SH-SY5Y (cell line): Measurements from ENCODE around the gene FBXL17.

Source experiments
- GATA2 ChIP-seq: IDR thresholded peaks from 2 replicates; pipeline ENCODE4 v1.6.1; 2011; ENCODE audit warnings: mild to moderate bottlenecking, low read depth, low read length
- GATA3 ChIP-seq: IDR thresholded peaks from 2 replicates; pipeline ENCODE4 v1.6.1; 2011; ENCODE audit warnings: low read depth, mild to moderate bottlenecking, low read length, moderate library complexity

FBXL17 gene

DNA sequence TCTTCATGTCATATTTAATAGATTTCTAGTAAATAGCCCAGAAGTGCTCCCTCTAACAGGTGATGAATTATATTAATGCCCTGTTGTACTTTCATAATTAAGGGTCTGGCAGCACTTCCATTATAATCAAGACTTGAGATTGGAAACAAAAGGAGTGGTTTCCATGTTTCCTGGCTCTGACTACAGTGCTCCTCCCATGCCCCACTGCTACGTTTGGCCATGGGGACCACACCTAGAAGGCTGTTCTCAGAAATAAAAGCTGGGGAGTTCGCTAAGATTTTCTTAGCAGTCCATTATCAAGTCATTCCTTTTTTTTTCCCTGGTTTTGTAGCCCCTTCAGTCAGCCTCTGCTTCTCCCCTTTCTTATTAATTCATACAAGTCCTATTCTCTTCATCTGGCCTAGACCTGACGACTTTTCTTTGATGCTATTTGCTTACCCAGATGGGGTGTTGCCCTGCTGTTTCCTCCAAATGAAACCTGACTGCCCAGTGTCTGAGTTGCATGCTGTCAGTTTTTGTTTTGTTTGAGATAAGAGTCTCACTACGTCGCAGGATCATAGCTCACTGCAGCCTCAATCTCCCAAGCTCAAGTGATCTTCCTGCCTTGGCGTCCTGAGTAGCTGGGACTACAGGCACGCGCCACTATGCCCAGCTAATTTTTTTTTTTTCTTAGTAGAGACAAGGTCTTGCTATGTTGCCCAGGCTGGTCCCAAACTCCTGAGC lies 399.0 kb downstream of the FBXL17 start:
- TF ChIP-seq GATA3, result no peak
- TF ChIP-seq GATA2, result no peak

DNA sequence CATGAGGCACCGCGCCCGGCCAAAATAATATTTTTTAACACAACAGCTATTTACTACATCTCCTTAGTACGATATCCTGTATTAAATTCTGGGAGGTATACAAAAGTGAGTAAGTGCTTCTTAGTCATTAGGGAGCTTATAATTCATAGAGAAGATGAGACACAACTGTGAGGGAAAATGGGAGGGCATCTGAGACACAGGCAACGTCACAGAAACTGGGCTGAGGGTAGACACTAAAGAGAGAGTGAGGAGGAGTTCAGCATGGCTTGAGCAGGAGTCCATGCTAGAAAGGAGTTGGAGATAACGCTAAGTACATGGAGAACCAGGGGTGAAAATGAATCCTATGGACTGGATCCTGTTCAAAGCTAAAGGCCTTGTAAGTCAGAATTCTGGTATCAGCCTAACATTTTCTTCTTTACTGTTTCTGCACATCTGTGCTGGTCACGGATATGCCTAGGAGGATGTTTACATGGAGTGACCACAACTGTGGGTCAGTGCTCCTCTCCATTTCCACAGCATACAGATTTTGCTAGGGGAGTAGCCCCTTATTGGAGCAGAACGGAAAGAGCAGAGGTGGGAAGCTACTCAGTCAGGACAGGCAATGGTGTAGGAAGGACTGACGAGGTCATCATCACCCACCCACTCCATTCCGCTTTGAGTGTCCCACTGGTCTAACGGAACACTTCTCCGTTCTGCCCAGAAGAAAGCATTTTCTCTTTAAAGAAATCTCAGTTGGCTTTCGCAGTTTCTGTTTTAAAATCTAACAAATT lies 400.8 kb downstream of the FBXL17 start:
- TF ChIP-seq GATA3 (no peak), GATA2 (no peak)

GRCh38 chr5:107979900-107980299 lies 402.0 kb downstream of the FBXL17 start:
- TF ChIP-seq GATA3 (no peak), GATA2 (no peak)

DNA sequence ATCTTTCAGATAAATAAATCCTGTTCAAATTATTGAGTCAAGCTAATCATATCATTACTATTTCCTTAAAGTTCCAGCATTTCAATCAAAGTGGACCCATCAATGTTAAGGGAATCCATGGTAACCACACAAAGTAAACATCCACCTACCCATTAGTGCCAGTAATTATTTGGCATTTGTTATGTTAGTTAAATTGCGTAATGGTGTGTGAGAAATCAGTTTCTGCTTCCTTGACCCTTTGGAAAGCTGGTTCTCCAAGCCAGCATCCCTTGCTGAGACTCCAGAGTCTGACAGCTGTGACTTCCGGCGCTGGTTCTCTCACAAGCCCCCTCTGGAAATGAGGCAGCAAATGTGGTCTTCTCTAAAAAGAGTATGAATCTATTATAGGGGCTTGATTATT lies 402.6 kb downstream of the FBXL17 start:
- TF ChIP-seq GATA2 (no peak), GATA3 (no peak)

- TF ChIP-seq GATA2 (no peak), GATA3 (no peak)
Measured at GRCh38 chr5:107977550-107978071, 404.3 kb downstream of the FBXL17 start.

GRCh38 chr5:107975568-107975967 lies 406.3 kb downstream of the FBXL17 start:
- TF ChIP-seq GATA2 (no peak), GATA3 (no peak)

DNA sequence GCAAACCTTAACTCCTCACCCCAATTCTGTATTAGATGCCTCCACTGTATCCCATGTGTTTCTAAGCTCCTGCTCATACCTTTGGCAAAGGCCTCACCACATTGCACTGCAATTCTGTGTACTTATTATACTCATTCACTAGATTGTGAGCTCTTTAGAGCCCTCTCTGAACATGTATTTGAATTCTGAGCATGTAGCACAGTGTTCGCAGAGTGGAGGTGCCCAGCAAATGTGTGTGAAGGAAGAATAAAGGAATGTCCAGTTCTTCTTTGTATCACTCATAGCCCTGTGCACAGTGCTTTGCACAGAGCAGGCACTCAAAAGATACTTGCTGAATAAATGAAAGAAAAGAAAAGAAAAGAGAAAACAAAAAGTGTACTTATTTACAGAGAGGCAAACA lies 410.1 kb downstream of the FBXL17 start:
- TF ChIP-seq GATA2 (no peak), GATA3 (no peak)

- TF ChIP-seq GATA3, result no peak
- TF ChIP-seq GATA2, result no peak
Measured at GRCh38 chr5:107969847-107970246, 412.1 kb downstream of the FBXL17 start.

DNA sequence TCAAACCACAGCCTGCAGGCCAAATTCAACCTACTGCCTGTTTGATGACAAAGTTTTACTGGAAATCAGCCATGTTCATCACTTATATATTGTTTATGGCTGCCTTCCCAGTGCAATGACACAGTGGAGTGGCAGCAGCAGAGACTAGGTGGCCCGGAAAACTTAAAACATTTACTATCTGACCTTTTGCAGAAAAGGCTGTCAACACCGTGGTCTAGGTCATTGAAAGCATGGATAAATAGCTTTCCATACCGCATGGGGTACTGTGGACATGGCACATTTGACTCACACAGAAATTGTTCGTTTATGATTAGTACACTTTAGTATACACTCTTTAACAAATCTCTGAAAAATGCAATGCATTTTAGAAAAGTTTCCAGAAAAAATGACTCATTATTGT lies 412.9 kb downstream of the FBXL17 start:
- no peak for TF ChIP-seq GATA2
- no peak for TF ChIP-seq GATA3

DNA sequence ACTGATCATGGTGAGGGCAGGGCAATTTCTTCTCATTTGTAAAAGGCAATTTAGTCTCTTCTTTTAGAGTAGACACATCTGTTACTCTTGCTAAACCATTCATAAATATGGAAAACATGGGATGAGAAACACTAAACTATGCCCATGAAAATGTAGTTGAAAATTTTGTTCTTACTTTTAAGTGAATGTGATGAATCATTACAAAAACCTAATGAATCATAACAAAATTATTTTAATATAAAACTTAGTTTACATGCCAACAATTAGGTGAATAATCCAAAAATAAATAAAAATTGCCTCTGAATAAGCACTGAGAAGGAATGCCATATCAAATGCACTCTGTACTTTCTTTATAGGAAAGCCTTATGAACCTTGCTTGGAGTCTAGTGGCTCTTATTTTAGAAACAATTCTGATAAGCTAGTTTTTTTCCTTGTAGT lies 413.5 kb downstream of the FBXL17 start:
- TF ChIP-seq GATA3 (no peak), GATA2 (no peak)

GRCh38 chr5:107966201-107966600 lies 415.7 kb downstream of the FBXL17 start:
- TF ChIP-seq GATA2 (no peak), GATA3 (no peak)

DNA sequence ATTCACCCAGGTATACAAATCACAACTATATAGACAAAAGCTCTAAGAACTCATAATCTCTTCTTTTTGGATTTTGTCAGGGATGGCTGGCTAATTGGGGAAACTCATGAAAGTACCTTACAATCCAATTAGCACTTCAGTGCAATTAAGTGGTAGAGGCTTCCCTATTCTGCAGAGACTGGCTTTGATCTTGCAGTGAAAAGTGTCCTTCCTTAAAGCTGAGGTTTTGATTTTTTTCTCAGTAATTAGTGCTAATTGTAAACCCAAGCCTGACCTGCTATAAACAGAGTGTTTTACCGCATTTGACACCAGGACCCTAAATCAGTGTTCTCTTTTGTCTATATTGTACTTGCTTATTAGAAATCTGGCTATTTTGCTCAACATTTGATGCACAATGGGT lies 417.2 kb downstream of the FBXL17 start:
- TF ChIP-seq GATA3 (no peak), GATA2 (no peak)

DNA sequence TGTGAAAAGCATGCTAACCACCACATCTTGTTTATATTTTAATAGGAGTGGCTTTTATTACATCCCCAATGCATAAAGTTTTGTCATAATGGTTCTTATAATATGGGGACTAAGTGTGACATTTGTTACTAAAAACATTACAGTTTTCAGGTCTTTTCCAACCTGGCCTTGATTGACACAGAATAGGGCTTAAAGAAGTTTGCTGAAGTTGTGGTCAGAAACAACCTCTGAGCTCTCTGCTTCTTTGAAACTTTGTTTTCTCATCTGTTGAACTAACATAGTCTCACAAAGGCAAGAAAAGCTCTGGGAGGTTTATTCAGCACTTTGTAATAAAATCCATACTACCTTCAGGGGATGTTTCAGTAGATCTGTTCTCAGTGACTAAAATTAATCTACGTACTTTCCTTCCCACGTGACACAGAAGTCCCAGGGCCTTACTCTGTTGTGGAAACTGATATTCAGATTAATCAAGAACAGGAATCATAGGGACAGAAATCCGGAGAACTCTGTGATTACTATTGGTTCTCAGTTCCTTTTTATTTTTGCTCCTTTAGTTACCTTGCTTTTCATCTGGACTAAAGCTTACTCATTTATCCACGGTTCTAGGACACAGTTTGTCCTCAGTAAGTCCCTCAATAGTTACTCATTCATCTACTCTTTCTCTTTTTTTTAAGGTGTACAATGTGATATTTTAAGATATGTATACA lies 422.2 kb downstream of the FBXL17 start:
- no peak for TF ChIP-seq GATA3
- TF ChIP-seq GATA2, result no peak

DNA sequence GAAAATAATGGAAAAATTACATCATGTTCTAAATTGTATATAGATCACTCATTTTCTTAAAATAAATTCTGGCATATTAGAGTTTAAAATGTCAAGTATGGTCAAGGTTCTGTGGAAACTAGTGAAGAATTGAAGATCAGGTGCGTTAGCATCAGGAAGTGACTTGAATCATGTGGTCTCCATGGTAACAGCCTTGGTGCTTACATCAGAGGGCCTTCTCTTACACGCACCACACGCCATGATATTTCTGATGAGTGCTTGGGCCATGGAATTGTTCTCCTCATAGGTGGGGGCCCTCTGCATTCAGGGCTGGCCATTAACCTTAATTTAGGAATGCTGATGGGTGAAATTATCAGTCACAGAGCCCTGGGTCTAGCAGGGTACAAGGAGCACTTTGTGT lies 423.0 kb downstream of the FBXL17 start:
- no peak for TF ChIP-seq GATA3
- TF ChIP-seq GATA2, result no peak
